Fibroblast of upper back skin (primary cell): Measurements from ENCODE around the gene HDHD3.
"Not testable (repeated sequence)": the region's sequence is repeated elsewhere in the genome, so short reads cannot be mapped to it uniquely, and the experiment has no call there.

Experiments used
- DNase-seq: peaks from one replicate; pipeline ENCODE4 v3.0.0-alpha.2; 2013

The HDHD3 gene, protein sequence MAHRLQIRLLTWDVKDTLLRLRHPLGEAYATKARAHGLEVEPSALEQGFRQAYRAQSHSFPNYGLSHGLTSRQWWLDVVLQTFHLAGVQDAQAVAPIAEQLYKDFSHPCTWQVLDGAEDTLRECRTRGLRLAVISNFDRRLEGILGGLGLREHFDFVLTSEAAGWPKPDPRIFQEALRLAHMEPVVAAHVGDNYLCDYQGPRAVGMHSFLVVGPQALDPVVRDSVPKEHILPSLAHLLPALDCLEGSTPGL

DNA sequence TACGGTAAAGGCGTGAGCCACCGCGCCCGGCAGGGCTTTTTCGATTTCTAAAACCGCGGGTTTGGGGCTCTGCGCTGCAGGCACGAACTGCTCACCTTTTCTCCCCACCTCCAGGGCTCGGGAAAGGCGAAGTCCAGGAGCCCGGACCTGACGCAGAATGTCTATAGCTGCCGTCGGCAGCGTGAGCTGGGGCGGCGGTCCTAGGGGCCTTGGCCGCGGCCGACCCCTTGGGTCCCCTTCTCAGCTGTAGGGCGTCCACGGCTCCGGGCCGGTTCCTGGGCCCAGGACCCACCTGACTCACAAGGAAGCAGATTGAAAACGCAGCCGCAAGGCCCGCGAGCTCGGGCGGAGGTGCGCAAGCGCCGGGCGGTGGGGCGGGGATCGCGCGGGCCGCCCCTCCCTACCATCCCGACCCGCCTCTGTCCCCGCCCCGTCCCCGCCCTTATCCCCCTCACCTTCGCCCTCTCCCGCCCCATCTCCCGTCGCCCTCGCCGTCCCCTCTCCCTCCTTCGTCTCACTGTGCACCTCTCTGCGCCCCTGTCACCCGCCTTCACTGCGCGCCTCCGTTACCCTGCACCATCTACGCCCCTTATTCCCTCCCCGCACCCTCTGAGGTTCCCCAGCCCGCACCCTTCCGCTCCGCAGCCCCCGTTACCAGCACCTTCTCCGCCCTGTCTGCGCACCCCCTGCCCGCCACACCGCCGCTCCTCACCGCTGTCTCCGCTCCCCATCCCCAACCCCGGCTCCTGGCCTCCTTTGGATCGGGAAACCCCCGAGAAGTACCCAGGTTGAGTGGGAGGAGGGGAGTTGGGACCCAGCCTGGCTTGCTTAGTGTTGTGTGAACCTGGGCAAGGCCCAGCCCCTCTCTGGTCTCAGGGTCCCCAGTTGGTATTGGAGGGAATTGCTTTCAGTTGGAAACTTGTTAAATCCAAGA lies at the start of gene HDHD3:
Gene HDHD3, minus strand, starts transcription at position 353 of the 934 bp plus-strand sequence. CDS start 2,632 bp downstream, outside the sequence.
- peak; percentile 66 for DNase-seq

DNA sequence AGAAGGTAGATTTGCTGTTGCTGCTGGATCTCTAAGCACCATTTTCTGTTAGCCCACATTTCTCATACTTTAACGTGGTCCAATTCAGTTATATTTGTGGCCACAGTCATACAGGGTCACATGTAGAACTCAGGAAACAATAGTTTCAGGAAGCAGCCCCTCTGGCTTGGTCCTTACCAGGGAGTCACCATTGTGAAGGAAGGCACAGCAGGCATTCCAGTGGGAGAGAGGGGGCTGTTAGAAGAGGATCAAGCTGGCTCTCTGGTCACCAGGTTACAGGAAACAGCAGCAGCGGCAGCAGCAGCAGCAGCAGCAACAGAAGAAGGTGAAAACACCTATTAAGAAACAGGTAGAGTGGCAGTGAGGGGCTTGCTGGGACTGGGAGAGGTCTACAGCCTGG lies 48.3 kb upstream of the HDHD3 start:
- DNase-seq: no peak

DNA sequence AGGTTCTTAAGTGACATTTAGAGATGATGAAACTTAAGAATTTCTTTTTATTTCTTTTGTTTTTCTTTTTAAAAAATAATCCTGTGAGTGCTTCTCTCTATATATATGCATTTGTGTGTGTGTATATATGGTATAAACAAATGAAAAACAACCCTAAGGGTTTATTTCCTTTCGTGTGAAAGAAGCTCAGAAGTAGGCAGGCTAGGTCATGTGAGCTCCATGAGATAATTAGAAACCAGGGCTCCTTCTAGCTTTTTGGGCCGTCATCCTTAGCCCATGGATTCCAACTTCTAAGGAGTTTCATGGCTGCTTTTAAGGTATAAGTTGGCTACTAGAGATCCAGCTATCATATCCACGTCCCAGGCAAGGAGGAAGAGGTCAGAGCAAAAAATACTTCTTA lies 44.9 kb upstream of the HDHD3 start:
- DNase-seq: no peak

DNA sequence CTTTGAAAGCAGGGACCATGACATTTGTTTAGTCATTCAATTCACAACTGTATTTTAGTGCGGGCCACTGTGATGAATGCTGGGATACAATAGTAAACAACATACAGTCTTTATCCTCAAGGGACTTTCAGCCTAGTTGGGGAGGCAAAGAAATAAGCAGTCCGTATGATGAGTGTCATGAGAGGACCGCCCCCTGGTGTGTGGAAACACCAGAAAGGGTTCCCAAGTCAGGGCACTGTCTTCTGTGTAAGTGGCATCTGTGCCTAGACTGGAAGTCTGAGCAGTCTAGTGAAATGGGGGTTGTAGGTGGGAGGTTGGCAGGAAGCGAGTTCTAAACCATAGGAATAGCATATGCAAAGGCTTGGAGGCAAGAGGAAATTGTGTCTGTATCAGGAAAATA lies 40.6 kb upstream of the HDHD3 start:
- DNase-seq: no peak

DNA sequence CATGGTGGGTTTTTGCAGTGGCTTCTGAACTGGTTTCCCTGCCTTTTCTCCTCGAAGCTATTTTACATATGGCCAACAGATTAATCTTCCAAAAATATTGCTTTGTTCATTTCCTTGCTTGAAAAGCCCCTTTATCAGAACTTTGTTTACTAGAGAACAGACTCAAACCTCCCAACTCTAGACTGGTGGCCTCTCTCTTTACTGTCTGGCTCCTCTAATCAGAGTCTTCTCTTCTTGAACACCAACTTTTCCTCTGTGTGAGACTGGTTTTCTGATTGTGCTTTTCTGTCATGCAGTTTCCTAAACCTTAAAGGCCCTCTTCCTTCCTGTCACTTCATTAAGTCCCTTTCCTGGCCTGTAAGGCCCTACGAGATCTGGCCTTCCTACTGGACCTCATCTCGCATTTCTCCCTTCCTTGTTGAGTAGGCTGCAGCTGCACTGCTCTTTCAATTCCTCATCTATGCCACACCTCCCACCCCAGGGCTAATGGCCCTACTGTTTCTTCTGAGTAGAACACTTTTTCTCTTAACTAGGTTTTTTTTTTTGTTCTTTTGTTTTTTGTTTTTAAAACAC lies 39.4 kb upstream of the HDHD3 start:
- no peak for DNase-seq

DNA sequence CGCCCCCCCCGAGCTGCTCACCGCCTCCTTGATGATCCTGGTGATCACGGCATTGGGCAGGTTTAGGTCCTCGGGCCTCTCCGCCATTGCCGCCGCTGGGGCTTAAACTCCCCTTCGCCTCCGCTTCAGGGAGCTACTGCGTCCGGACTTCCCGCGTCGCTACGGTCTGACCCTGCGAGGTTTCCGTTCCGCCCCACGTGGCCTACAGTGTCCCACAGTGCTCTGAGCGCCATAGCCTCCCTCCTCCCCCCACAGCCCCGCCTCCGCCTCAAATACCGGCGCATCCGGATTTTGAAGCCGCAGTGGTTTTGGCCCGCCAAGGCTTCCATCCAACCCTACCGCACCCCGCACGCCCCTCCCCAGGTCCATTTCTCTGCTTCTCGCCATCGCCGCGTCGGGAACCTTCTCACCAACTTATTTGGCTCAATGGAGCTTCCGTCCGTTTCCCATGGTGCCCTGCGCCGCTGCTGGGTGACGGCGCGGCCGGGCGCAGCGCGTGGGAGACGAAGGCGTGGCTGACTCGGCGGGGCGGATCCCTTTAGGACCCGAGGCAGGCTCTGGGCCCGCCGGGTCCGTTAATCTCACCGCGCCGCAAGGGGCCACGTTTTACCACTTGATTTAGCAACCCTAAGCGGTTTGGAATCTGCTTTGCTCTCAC lies 33.5 kb upstream of the HDHD3 start, which contains the start of the genes C9orf43 and POLE3:
Gene C9orf43, plus strand, starts transcription at position 541 of the 658 bp plus-strand sequence. CDS start 2,747 bp downstream, outside the sequence.
Gene POLE3, minus strand, starts transcription at position 469 of the 658 bp plus-strand sequence. Its CDS starts 382 bp downstream, at position 87.
- peak; percentile 95 for DNase-seq

DNA sequence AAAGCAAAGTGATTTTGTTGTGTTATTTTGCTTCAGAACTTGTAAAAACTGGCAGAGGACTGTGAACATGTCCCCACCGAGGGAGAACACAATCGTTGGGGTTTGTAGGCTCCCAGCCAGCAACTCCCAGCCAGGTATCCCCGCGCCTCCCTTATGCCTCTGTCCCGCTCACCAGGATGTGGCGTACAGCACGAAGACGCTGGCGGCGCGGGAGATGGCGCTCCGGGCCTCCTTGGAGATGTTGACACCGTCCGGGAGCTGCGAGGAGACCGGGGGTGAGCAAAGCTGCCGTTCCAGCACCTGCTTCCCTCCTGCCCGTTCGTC lies 33.1 kb upstream of the HDHD3 start:
- DNase-seq: no peak

DNA sequence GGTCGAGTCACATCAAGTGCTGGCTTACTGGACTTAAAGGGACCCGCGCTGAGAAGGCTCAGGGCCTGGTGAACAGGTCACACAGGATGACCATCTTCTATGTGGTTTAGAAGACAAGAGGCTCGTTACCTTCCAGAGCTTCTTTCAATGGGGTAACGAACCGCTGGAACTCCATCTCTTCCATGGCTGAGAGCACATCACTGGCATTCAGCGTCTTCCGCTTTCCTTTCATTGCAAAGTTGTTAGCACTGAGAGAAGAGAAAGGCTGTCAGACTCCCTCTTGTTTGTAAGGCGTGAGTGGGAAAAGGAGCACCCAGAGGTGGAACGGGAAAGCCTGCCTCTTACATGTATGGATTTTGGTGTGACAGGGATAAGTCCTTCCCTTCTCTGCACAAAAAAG lies 32.7 kb upstream of the HDHD3 start:
- no peak for DNase-seq

DNA sequence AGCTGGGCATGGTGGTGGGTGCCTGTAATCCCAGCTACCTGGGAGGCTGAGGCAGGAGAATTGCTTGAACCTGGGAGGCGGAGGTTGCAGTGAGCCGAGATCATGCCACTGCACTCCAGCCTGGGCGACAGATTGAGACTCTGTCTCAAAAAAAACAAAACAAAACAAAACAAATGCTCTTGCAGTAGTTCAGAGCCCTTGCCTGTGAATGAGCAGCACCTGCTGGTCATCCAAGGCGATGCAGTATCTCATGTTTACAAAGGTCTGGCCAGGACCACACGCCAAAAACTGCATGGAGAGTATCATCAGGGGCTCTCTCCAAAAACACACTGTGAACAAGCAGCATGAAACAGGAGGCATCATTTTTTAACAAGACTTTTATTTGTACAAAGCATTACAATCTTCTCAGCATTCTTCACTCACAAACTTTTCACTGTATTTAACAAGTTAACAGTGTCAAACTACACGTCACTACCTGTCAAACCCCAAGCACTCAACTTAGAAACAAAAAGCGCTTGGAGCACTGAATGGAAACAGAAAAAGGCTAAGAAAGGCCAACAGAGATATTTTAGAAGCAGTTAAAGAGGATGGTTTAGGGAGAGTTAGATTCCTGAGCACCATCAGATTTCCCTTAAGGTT lies 30.2 kb upstream of the HDHD3 start:
- DNase-seq: peak; percentile 62

DNA sequence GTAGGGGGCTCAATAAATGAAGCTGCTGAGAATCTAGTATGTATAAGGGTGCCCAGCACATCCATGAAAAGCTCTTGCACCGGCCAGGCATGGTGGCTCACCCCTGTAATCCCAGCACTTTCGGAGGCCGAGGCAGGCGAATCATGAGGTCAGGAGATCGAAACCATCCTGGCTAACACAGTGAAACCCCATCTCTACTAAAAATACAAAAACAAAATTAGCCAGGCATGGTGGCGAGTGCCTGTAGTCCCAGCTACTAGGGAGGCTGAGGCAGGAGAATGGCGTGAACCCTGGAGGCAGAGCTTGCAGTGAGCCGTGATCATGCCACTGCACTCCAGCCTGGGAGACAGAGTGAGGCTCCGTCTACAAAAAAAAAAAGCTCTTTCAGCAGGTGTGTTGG lies 29.6 kb upstream of the HDHD3 start:
- not testable (repeated sequence) for DNase-seq

DNA sequence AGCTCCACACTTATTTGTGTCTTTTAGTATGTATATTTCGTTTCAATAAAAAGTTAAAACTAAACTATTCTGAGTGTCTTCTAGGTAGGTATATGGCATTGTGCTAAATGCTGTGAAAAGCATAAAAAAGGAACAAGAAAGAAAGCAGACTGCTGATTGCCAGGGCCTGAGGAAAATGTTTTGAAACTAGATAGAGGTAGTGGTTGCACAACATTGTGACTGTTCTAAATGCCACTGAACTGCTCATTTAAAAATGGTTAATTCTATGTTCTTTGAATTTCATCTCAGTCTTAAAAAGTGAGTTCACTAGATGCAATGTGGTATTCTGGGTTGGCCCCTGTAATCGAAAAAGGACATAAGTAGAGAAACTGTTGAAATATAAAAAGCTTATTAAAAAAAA lies 26.9 kb upstream of the HDHD3 start:
- DNase-seq: no peak

DNA sequence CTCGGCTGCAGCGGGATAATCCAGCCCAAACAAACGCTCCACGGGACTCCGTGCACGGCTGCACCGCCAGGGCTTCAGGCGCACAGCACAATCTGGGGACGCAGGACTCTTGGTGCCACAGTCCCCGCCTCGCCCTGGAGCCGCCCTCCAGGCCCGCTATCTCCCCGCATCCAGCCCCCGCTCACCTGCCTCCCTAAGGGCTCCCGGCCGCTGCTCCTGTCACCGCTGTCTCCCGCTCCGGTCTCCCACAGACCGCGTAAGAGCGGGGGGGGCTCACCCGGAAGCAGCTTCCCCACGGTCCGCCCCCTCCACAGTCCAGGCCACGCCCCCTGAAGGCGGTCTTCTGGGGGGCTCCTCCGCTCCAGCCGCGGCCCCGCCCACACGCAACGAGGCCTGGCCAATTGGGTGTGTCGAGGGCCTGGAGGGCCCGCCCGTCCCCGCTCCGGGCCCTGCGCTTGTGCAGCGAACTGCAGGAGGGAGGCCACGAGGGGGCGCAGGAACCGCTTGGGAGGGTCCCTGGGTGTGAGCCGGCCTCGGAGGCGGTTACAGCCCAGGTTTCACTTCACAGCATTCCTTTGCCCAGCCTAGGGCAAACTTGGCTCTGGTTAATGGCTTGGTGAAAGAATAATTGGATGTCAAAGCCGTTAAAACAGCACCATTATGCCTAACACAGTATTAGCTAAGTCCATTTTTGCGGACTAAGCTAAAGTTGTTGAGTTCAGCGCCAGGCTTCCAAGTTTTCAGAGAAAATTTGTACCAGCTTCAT lies 24.4 kb upstream of the HDHD3 start, which contains the start of gene ALAD:
Gene ALAD, minus strand, starts transcription at position 258 of the 766 bp plus-strand sequence. CDS start 7,725 bp downstream, outside the sequence.
- DNase-seq: peak; percentile 98

DNA sequence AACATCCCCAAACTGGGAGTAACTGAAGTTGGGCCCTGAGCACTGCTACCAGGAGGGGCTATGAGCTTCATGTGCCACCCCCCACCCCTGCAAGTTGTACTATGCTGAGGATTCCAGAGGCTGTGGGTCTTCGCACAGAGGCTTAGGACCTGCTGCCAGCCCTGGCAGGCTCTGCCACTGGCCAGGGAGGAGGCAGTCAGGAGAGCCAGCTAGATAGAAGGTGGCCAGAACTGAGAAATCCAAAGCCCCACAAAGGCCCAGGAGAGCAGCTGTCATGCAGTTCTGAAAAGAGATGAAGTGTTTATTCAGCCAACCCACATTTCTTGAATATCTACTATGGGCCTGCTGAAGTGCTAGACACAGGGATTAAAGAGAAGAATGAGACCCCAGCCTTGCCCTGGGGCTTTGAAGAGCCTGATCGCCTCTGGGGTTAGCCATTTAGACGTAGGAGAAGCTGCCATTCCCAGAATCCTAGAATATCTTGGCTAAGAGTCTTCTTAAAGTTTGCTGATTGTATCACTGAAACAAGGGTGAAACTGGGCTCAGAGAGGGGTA lies 22.9 kb upstream of the HDHD3 start:
- no peak for DNase-seq

DNA sequence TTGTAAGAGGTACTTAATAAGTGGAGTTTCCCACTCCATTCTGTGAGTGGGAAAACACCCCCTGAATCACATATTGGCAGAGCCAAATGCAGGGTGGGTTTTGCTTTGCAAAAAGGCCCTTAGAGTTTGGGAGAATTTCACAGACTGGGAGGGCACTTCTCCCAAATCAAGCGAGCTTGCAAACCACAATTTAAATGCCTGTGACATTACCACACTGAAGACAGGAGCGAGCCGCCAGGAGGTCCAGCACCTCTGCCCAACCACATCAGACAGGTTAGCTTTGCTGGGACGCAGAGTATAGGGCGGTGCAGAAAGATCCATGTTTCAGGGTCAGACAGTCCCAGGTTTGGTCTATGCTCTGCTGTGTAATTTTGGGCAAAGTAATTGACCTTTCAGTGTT lies 22.0 kb upstream of the HDHD3 start:
- no peak for DNase-seq

DNA sequence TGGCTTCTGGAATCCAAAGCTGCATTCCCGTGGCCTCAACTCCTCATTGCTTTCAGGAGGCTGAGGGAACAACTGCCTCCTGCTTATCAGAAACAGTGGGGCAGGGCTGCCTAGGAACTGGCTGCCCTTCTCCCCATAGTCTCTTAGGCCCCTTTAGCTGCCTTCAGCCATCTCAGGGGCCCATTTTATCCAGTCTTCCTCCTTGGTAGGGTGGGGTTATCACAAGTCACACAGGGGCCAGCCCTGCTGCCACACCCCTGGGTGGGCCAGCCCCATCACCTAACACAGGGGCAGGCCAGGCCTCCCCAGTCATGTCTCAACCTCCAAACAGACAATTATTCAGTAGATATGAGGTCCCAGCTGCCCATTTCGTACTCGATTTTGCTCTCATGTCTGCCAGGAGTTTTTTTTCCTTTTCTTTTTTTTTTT lies 20.4 kb upstream of the HDHD3 start:
- DNase-seq: no peak

DNA sequence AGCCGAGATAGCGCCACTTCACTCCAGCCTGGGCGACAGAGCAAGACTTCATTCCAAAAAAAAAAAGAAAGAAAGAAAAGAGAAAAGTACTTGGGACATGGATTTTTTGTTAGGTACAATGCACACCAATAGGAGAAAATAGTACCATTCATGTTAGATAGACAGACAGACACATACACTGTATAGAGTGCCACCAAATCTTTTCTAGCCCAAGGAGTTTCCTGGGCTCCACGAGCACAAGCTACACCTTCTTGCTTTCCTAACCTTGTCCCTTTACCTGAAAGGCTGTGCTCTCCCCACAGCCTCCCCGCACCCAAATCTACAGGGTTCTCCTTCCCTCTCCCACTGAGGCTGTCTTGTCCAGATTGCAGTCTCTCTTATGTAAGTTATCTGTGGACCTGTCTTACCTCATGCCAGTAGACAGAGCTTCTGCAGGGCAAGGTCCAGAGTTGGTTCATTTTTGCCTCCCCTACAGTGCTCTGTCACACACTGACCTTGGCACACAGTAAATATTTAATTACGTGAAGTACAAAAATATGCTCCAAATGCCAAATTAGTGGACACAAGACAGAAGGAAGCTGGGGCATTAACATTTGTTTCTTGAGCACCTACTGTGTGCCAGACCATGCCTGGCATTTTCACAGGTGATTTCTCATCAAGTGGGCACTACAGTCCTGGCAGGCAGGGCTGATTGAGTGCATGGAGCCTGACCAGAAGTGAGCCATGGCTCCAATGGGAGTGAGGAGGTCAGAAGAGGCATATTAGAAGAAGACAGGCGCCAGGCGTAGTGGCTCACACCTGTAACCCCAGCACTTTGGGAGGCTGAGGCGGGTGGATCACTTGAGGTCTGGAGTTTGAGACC lies 18.4 kb upstream of the HDHD3 start:
- no peak for DNase-seq

DNA sequence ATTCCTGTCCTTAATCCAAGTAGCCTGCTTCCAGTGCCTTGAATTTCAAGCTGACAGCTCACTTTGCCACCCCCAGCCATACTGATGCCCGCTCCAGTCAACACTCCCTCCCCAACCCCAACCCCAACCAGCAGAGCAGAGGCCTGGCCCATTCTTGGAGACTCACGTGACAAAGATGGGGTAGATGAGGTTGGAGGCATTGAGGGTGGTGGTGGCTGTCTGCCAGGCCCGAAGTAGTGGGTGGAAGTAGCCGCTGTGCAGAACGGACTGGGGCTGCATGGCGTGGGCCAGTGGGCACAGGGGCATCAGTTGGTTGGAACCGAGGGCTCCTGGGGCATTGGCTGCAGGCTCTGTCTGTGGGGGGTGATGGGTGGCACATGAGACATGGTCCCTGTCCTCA lies 16.5 kb upstream of the HDHD3 start:
- DNase-seq: no peak

DNA sequence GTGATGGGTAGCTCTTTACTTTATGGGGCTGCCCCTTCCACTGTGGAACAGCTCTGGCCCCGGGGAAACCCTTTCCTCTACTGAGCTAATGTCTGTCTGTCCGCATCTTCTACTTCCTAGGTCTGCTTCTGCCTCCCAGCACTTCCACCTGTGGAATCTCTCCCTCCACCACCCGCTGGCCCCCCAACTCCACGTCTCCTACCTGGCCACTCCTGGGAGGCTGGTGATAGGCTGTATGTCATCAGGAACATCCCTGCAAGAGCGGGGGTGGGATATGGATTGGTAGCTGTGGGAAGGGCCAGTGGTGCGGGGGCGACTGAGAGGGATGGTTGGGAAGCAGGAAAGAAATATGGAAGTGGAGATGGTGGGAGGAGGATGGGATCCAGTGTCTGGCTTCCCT lies 15.1 kb upstream of the HDHD3 start:
- DNase-seq: no peak

DNA sequence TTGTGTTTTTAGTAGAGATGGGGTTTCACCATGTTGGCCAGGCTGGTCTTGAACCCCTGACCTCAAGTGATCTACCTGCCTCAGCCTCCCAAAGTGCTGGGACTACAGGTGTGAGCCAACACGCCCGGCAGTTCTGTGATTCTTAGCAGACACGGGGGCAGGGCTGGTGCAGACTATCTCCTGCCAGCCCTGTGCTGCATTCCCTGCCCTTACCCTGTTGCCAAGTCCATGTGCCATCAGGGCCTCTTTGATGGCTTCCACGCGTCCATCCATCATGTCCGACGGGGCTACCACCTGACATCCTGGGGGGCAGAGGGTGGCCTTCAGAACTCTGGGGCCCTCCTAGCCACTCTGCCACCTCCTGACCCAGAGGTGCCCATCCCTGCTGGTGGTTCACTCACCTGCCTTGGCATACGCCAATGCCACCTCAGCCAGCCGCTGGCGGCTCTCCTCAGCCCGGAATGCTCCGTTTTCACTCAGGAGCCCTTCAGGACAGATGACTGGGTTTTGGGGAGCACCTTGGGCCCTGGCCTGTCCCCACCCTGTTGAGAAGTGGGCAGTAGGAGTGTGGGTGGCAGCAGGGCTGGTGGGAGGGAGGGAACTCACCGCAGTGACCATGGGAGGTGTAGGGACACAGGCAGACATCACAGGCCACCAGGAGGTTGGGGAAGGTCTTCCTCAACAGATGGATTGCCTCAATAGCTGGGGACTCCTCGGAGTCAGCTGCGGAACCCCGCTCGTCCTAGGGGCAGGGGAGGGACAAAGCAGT lies 13.6 kb upstream of the HDHD3 start:
- no peak for DNase-seq

DNA sequence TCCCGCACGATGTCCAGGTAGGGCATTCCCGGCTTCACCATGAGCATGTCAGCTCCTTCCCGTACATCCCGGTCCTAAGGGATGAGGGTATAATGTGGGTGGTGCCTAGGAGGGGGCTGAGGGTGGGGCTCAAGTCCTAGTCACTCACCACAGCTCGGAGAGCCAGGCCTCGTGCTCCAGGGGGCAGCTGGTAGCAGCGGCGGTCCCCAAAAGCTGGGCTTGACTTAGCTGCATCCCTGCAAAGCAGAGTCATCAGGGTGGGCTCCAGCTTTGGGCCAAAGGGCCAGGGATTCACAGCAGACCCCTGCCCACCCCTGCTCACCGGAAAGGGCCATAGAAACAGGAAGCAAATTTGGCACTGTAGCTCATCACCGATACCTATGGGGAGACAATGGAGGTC lies 12.7 kb upstream of the HDHD3 start:
- no peak for DNase-seq
